Measurements from ENCODE around the gene FBXL15. TPM values are rescaled to one million over a fixed set of nuclear protein-coding genes. Genes with fewer than 3 reads are reported as not detected.

Gene FBXL15
- total and polyA plus RNA-seq, 2 of the 13 experiments (the other 11 are each of a cell fraction or from before 2014, with no cell fraction given) = 4.3 to 8.3 TPM

GRCh38 chr10:102422545-102423129, 2.0 kb downstream of the FBXL15 start (continued):
- TF ChIP-seq ZBTB39 (CRISPR knock-in tag; IDR thresholded peaks at IDR 0.05) = no peak
- peak; percentile 58; the same call in 1 of the 2 replicates for TF ChIP-seq ZNF704 (CRISPR knock-in tag; IDR thresholded peaks at IDR 0.05; ENCODE audit: borderline replicate concordance)
- peak; percentile 67 for TF ChIP-seq NCOA2 (CRISPR knock-in tag; IDR thresholded peaks at IDR 0.05)
- no peak for TF ChIP-seq SKIL (CRISPR knock-in tag; IDR thresholded peaks at IDR 0.05; ENCODE audit: borderline replicate concordance)
- TF ChIP-seq ZNF782 (CRISPR knock-in tag; IDR thresholded peaks at IDR 0.05; ENCODE audit: borderline replicate concordance) = peak; percentile 82
- peak; percentile 72; the same call in 1 of the 2 replicates for TF ChIP-seq THAP7 (CRISPR knock-in tag; IDR thresholded peaks at IDR 0.05)
- TF ChIP-seq HDAC1 (CRISPR knock-in tag; IDR thresholded peaks at IDR 0.05) = peak; percentile 94
- no peak for TF ChIP-seq ZNF572 (CRISPR knock-in tag; IDR thresholded peaks at IDR 0.05)
- peak; percentile 78 for TF ChIP-seq ZFP91 (CRISPR knock-in tag; IDR thresholded peaks at IDR 0.05; ENCODE audit: borderline replicate concordance)
- peak; percentile 76; the same call in 1 of the 2 replicates for TF ChIP-seq ZNF230 (CRISPR knock-in tag; IDR thresholded peaks at IDR 0.05)
- TF ChIP-seq ZNF550 (CRISPR knock-in tag; IDR thresholded peaks at IDR 0.05; ENCODE audit: borderline replicate concordance) = 0 out of 2 replicates have a peak, but pooled peaks have one; percentile 16
- peak; percentile 49; the same call in 1 of the 2 replicates for TF ChIP-seq ZNF614 (CRISPR knock-in tag; IDR thresholded peaks at IDR 0.05; ENCODE audit: borderline replicate concordance)
- peak; percentile 14; the same call in 1 of the 2 replicates for TF ChIP-seq NR2F2 (IDR thresholded peaks at IDR 0.05; ENCODE audit: borderline replicate concordance, low read depth)
- TF ChIP-seq RAD21 (CRISPR knock-in tag; IDR thresholded peaks at IDR 0.05) = peak; percentile 95
- TF ChIP-seq CHD4 (IDR thresholded peaks at IDR 0.05; ENCODE audit: borderline replicate concordance, low read length) = no peak
- no peak for TF ChIP-seq SP1 (IDR thresholded peaks at IDR 0.05)
- peak; percentile 66 for TF ChIP-seq SP1 (CRISPR knock-in tag; IDR thresholded peaks at IDR 0.05)
- no peak for TF ChIP-seq ARID3A (IDR thresholded peaks at IDR 0.05; ENCODE audit: low read depth, low read length)
- peak; percentile 89; the same call in 1 of the 2 replicates for TF ChIP-seq HDAC2 (CRISPR knock-in tag; IDR thresholded peaks at IDR 0.05)

All from HepG2 (cell line).